SW 1271 (cell line): ENCODE measurements around the gene SCGB1D4.
A peak's percentile ranks its signal among the peaks of the same experiment; 100 is the strongest.
"Not testable (repeated sequence)": the region's sequence is repeated elsewhere in the genome, so short reads cannot be mapped to it uniquely, and the experiment has no call there.

Experiments used
- DNase-seq, 2 experiments: peaks; one replicate each; lab custom pipeline; 2025; lab: John Stamatoyannopoulos, UW

SCGB1D4 gene

DNA sequence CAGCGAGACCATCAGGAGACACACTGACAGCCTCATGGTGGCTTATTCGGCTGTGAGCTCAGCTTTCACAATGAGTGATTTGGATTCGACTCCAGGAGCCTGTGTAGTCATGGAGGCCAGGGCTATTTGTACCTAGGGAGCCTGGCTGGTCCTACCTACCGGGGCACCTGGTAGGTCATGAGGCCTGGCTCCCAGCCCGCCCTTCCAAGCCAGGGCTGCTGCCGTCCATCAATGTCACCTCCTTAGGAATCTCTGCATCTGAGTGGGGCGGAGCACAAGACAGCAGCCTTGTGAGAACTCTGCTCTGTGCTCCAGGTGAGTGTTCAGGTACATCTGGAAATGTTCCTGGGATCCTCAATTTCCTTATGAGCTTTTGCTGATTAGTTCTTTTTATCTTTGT, at the start of gene SCGB1D4:
Gene SCGB1D4, minus strand, starts transcription at position 101 of the 400 bp plus-strand sequence. Its CDS starts 65 bp downstream, at position 36.
- no peak for DNase-seq

DNA sequence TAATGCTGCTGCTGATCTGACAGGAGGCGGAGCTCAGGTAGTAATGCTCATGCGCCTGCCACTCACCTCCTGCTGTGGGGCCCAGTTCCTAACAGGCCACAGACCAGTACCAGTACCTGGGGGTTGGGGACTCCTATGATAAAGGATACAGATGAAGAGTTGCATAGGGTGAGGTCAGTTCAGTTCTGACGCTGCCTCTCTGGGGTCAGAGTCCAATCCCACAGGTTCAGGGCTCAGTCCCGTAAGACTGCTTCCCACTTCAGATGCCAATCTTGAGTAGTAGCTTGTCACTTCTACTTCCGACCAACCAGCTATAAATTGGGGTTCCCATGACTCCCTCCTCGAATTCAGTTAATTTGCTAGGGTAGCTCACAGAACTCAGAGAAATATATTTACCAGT, 47.0 kb upstream of the SCGB1D4 start:
- no peak for DNase-seq

- DNase-seq: no peak
These were observed 45.3 kb upstream of the SCGB1D4 start for GRCh38 chr11:62344210-62344609.

GRCh38 chr11:62343646-62344190, 44.8 kb upstream of the SCGB1D4 start:
- not testable (repeated sequence) for DNase-seq

GRCh38 chr11:62341588-62341987, 42.7 kb upstream of the SCGB1D4 start:
- no peak for DNase-seq

- peak in 1 of 2 experiments; percentile 51 for DNase-seq
These were observed 41.5 kb upstream of the SCGB1D4 start for GRCh38 chr11:62340269-62340901.

- DNase-seq: no peak
These were observed 39.3 kb upstream of the SCGB1D4 start for GRCh38 chr11:62338218-62338617.

DNA sequence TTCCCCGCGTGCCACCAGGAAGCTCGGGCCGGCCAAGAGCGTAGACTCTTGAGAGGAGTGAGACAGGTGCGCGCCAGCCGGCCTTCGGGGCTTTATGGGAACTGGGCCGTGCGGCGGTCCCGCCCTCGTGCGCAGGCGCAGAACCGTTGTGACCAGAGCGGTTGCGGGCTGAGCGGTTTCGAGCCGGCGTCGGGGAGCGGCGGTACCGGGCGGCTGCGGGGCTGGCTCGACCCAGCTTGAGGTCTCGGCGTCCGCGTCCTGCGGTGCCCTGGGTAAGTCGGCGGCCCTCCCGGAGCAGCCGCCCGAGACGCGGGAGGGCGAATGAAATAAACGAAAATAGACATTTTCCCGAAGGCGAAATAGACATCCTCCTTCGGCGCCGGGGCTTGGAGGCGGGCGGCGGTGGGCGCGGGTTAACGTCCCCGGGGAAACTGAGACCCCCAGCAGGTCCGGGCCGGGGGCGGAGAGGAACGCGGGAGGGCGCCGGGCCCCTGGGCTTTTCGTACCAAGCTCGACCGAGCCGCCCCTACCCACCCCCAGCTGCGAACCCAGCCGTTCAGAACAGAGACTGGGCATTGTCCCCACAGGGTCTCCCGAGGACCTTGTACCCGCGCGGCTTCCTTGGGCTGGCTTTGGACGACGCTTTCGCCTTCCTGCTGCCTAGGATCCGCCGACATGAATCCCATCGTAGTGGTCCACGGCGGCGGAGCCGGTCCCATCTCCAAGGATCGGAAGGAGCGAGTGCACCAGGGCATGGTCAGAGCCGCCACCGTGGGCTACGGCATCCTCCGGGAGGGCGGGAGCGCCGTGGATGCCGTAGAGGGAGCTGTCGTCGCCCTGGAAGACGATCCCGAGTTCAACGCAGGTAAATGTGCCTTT, 38.7 kb upstream of the SCGB1D4 start, which contains the start of gene ASRGL1:
Gene ASRGL1, plus strand, starts transcription at position 146 of the 879 bp plus-strand sequence. Its CDS starts 530 bp downstream, at position 676.
- DNase-seq: peak; percentile 25 to 79

DNA sequence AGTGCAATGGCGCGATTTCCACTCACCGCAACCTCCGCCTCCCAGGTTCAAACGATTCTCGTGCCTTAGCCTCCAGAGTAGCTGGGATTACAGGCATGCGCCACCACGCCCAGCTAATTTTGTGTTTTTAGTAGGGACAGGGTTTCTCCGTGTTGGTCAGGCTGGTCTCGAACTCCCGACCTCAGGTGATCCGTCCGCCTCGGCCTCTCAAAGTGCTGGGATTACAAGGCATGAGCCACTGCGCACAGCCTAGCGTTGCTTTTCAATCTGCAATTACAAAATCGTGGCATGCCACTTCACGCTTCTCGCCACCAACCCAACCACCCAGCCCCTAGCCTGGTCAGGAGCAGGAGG, 38.1 kb upstream of the SCGB1D4 start:
- DNase-seq: not testable (repeated sequence)

DNA sequence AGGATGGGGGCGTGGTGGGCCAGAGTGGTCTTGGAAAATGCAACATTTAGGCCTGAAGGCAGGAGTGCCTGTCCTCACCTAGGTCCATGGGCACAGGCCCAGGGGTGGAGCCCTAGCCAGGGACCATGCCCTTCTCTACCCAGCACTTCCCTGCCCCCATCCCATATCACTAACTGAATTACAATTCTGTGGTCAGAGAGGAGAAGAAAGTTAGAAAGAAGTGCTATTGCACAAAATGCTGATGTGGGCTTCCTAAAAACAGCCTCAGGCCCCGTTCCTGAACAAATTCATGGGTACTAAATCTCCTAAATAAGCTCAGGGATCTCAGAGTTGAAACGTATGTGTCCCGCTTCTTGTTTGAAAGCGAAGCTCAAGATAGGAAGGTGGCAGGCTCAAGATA, 34.9 kb upstream of the SCGB1D4 start:
- no peak for DNase-seq

DNA sequence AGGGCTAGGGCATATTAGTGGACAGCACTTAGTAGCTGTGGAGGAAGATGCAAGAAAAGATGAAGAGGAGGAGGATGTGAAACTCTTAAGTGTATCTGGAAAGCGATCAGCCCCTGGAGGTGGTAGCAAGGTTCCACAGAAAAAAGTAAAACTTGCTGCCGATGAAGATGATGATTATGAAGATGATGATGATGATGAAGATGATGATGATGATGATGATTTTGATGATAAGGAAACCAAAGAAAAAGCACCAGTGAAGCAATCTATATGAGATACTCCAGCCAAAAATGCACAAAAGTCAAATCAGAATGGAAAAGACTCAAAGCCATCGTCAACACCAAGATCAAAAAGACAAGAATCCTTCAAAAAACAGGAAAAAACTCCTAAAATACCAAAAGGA, 32.4 kb upstream of the SCGB1D4 start:
- DNase-seq: not testable (repeated sequence)

- not testable (repeated sequence) for DNase-seq
These were observed 28.7 kb upstream of the SCGB1D4 start for GRCh38 chr11:62327541-62327940.

- not testable (repeated sequence) for DNase-seq
These were observed 27.8 kb upstream of the SCGB1D4 start for GRCh38 chr11:62326719-62327118.

DNA sequence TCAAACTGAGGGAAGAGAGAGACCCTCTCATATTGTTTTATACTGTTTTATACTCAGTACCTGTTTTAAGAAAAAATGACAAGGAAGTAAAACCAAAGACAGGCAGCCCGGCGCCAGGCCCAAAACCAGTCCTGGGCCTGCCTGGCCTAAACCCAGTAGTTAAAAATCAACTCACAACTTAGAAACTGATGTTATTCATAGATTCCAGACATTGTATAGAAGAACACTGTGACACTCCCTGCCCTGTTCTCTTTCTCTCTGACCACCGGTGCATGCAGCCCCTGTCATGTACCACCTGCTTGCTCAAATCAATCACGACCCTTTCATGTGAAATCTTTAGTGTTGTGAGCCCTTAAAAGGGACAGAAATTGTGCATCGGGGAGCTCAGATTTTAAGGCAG, 26.9 kb upstream of the SCGB1D4 start:
- DNase-seq: not testable (repeated sequence)

- DNase-seq: peak in 1 of 2 experiments; percentile 8
These were observed 26.1 kb upstream of the SCGB1D4 start for GRCh38 chr11:62324731-62325556.

GRCh38 chr11:62322524-62322923, 23.6 kb upstream of the SCGB1D4 start:
- no peak for DNase-seq

DNA sequence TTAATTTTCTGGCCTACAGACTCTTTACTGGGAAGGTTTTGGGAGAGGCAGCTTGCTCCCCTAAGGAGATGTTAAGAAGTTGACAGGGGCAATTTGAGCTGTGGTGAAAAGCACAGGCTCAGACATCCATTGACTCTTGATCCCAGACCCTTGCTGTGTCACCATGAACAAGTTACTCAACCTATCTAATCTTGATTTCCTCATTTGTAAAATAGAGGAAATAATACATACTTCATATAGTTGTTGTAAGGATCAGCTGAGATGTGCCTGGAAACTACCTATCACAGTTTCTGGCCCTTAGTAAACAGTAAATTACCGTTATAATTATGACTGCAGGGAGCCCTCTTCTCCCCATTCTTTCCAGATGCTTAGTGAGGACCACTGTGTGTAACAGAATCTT, 16.6 kb upstream of the SCGB1D4 start:
- no peak for DNase-seq

DNA sequence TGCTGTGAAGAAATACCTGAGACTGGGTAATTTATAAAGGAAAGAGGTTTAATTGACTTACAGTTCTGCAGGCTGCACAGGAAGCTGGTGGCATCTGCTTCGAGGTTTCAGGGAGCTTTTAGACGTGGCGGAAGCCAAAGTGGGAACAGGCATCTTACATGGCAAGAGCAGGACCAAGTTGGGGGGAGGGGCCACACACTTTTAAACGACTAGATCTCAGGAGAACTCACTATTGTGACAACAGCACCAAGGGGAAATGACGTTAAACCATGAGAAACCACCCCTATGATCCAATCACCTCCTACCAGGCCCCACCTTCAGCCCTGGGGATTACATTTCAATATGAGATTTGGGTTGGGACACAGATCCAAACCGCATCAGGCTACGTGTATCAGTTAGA, 11.1 kb upstream of the SCGB1D4 start:
- no peak for DNase-seq

- DNase-seq: no peak
These were observed 9.1 kb upstream of the SCGB1D4 start for GRCh38 chr11:62307950-62308349.

GRCh38 chr11:62306227-62306626, 7.4 kb upstream of the SCGB1D4 start:
- DNase-seq: no peak

GRCh38 chr11:62295504-62295903, 3.4 kb downstream of the SCGB1D4 start:
- no peak for DNase-seq

DNA sequence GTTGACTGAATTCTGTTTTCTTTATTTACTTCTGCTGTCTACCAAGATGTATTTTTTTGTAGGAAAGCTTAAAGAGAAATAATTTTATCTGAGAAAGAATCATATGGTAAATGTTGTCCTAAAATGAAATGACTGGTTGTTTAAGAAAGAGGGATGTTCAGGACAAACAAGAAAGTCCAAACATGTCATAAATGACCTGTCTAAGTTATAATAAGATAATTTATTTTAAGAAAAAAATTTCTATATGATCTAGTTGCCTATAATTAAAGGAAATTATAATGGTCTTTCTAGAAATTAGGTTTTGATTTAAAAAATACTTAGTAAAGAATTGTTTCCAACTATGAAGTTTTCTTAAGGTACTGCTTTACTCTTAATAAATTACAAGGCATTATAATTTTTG, 18.4 kb downstream of the SCGB1D4 start:
- DNase-seq: no peak
